GM18858 (cell line): Measurements from ENCODE around the gene CTSD.

ENCODE experiments used
- ATAC-seq: cut with Tn5 transposase; IDR thresholded peaks from one replicate; pipeline ENCODE4 v1.9.1; 2021; ENCODE audit not compliant: unreplicated experiment

The CTSD gene

DNA sequence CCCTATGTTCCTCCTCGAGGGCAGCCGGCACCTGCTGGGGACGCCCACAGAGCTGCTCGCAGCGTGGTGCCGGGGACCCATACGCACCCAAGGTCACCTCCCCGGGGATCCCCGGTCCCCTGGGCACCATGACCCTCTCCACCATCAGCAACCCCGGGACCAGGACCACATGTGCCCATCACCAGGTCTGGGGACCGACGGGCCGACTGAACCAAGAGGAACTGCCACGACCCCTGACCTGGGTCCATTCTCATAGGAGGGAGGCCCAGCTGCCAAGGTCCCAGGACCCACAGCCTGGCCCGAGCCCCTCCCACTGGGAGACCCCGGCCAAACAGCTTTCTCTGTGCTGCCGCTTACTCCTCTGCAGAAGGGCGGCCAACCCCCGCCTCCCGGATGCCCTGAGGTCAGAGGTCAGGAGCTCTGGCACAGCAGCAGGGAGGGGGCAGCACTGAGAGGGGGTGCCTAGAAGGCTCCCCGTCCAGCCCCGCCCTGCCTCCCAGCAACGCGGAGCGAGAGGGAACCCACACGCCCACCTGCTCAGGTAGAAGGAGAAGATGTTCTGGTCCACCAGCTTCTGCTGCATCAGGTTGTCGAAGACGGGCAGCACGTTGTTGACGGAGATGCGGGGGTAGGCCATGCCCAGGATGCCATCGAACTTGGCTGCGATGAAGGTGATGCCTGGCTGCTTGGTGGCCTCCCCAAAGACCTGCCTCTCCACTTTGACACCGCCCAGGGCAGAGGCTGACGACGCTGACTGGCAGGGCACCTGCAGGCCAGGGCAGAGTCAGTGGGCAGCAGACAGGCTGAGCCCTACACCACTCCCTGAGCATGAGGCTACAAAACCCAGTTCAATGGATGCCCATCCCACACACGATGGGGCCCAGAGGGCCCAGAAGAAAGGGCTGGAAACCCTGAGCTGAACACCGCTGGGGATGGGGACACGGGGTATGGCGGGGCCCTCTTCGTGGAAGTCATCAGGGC, 6.6 kb downstream of the CTSD start:
- no peak for ATAC-seq

DNA sequence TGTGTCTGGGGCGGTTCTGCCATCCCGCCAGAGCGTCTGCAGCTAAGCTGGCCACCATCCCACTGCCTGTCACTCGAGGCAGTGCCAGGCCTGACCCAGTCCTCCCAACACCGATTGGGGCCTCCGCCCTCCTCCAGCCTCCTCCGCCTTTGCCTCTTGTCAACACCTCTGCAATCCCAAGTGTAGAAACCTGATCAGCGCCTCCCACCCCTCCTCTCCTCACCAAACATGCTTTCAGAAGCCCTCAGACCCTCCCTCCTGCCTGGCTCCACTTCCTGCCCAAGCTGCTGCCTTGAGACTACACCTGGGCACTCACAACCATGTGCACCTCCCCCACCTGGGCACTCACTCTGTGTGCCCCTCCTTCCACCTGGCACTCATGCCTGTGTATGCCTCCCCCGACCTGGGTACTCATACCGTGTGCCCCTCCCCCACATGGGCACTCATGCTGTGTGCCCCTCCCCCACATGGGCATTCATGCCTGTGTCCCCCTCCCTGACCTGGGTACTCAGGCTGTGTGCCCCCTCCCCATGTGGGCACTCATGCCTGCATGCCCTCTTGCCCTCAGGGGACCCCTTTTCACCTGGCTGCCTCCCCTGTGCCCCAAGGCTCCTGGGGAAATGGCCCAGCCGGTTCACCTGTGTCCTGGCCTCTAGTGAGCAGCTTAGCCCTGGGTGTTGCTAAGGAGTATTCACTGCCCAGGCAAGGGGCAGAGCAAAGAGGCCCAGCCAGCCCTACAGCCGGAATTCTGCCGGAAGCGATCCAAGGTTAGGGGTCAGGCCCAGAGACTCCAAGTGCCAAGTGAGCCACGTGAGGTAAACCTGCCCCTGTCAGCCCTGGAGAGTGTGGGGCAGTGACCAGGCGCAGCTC, 7.8 kb downstream of the CTSD start:
- ATAC-seq: no peak

GRCh38 chr11:1755344-1755691, 8.4 kb downstream of the CTSD start:
- no peak for ATAC-seq

GRCh38 chr11:1754376-1755150, 9.2 kb downstream of the CTSD start:
- no peak for ATAC-seq

DNA sequence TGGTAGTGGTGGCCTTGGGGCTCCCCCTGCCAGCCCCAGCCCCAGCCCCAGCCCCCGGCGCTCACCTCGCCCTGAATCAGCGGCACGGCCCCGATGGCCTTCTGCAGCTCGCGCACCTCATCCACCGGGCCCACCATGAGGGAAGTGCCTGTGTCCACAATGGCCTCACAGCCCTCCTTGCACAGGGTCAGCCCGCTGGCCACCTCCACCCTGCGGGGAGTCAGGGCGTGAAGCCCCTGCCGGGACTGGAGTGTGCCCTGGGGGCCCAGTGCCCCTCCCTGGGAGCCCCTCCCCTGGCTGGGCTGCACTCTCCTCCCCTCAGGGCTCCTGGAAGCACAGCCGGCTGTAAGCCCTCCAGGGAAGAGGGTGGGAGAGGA, 9.8 kb downstream of the CTSD start:
- no peak for ATAC-seq

GRCh38 chr11:1753229-1753928, 10.3 kb downstream of the CTSD start:
- ATAC-seq: no peak

DNA sequence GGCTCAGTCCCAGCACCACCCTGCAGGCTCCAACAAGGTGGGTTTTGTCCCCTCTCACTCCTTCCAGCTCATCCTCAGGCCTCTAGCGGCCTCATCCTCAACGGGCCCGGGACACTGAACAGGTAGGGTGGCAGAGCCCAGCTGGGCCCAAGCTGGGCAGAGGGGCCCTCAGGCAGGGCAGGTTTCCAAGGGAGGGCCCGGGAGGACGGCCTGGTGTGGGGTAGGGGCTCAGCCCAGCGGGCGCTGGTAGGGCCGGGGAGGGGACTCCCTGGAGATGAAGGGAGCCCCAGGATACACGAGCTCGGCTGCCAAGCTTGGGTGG, 10.9 kb downstream of the CTSD start:
- no peak for ATAC-seq

DNA sequence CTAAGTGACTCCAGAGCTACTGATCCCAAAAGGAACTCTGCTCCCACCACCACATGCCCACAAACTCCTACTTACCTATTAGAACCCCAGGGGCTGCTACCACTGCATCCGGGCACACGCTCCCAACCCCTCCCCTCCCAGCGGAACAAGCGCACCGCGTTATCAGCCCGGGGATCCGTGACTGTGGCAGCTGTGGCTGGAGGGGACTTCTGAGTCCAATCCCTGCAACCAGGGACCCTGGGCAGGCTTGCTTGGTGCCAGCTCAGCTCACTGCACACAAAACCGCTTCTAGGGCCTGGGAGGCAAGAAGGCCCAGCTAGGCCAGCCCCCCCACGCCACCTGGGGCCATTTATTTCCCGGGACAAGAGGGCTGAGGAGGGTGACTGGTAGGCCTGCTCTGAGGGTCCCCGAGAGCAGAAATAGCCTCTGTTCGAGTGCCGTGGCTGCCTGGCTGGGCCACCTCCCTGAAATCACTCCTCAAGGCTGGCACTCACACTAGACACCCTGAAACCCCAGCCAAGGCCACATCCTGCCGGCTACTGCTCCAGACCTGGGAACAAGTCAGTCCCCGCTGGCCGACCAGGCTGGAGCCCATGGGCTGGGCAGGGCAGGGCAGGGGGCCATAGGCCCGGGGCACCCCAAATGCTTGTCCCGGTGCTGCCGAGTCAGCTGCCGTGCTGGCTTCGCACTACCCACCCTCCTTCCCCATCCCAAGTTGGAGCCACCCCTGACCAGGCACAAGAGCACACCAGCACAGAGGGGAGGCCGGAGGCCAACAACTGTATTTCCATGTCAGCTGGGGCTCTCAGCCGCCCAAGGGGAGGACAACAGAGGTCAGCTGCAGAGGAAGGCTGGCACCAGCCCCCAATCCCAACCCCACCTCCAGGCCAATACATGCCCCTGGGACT, 11.5 kb downstream of the CTSD start:
- no peak for ATAC-seq

DNA sequence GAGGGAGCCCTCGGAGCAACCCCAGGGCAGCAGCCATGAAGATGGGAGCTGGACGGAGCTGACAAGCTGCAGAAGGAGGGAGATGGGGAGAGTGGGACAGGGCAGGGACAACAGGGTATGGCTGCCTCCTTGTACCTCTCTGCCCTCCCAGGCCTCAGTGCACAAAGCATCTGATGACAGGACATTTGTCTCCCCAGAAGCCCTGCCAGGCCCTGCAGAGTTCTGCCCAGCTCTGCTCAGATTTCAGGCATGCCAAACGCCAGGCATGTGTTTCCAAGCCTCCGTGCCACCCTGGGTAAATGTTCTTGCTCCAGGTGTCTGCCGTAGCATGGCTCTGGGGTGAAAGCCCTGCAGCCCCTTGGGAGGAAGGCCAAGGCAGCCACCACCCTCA, 12.2 kb downstream of the CTSD start:
- ATAC-seq: no peak

- no peak for ATAC-seq
These were observed 12.7 kb downstream of the CTSD start for GRCh38 chr11:1750840-1751530.

DNA sequence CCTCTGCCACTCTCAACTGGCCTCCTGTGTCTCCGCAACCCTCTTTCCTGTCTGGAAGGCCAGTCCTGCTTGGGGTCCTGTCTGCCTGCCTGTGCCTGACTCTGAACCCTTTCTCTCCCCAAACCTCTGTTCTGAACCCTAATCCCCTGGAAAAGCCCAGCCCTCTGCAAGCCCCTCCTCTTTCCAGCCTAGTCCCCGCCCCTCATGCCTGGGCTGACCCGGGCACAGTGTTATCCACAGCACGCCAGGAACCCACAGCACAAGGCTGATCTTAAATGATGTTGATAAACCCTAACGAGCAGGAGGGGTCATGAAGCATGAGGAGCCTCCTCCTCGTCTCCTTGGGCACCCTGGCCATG, 13.3 kb downstream of the CTSD start, which contains the start of gene IFITM10:
Gene IFITM10, minus strand, starts transcription at position 115 of the 359 bp plus-strand sequence. CDS start 153 bp downstream, outside the sequence.
- no peak for ATAC-seq

- ATAC-seq: no peak
These were observed 14.1 kb downstream of the CTSD start for GRCh38 chr11:1749395-1750351.

DNA sequence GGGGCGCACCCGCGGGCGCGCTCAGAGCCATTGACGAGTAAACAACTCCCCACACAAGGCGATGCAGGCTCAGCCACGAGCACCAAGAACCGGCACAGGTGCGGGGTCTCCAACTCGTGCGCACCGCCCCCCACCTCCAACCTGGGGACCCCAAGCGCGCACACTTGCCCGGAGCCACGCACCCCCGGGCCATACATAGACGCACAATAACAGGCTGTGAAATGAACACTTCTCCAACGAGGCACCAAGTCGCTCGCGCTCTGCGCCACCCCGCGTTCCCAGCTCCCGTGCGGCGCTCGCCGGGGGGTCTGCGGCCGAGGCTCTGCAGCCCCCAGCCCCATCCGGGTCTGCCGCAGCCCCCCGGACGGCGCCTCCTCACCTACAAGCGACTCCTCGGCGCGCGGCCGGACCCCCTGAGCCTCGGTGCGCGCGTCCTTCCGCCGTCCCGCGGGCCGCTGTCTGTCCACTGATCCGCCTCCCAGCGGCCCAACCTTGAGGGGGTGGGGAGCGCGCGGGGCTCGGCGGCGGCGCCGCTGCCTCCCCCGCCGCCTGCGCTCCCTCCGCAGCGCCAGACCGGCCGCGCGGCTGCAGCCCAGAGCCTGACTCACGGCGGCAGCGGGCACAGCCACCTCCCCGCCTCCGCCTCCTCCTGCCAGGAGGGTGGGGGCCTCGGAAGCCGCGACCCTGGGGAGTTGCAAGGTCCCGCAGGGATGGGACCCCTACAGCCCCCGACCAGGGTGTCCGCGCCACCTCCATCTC, 14.9 kb downstream of the CTSD start:
- ATAC-seq: no peak

- ATAC-seq: no peak
These were observed 15.7 kb downstream of the CTSD start for GRCh38 chr11:1747753-1748635.

- no peak for ATAC-seq
These were observed 16.6 kb downstream of the CTSD start for GRCh38 chr11:1746956-1747752.
